Urinary bladder (tissue), 4 donors: ENCODE data around the gene TRIM63. TPM values are rescaled to one million over a fixed set of nuclear protein-coding genes. Genes with fewer than 3 reads are reported as not detected.
A peak's percentile ranks its signal among the peaks of the same experiment; 100 is the strongest.
"Not testable (repeated sequence)": the region's sequence is repeated elsewhere in the genome, so short reads cannot be mapped to it uniquely, and the experiment has no call there.

Experiments
- DNase-seq: peaks from one replicate; pipeline ENCODE4 v3.0.0-alpha.2; 2015; ENCODE audit errors: extremely low spot score
- H3K27ac ChIP-seq: one replicate; pipeline ENCODE4 v1.5.1; 2013; ENCODE audit warnings: low read depth, mild to moderate bottlenecking, moderate library complexity
- H3K36me3 ChIP-seq: one replicate; pipeline ENCODE4 v1.6.1; 2013; ENCODE audit warnings: mild to moderate bottlenecking, moderate library complexity; ENCODE audit not compliant: insufficient read depth
- H3K4me1 ChIP-seq: one replicate; pipeline ENCODE4 v1.6.1; 2013; ENCODE audit warnings: mild to moderate bottlenecking, moderate library complexity; ENCODE audit not compliant: insufficient read depth
- H3K4me3 ChIP-seq: one replicate; pipeline ENCODE4 v1.5.1; 2013; ENCODE audit warnings: low read depth, low read length
- WGBS: extraction: QIAGEN DNeasy Blood & Tissue Kit; methylation state at CpG from one replicate; pipeline ENCODE4 v1.1.7; 2013; 5-methylcytosine and 5-hydroxymethylcytosine counted together
- polyA plus RNA-seq: library from polyadenylated mRNA; stranded (reverse); fragments of 200-250 nt; gene quantifications from one replicate; pipeline ENCODE4 v1.2.3, GENCODE V29; 2013
- total RNA-seq: library from RNA; depleted of rRNA; stranded (reverse); fragments of >200 nt; gene quantifications from one replicate; pipeline ENCODE4 v1.2.3, GENCODE V29; 2014
- donor health status: healthy with polysubstance abuse.
- donor health status: healthy.

The TRIM63 gene
- total RNA-seq, result 1.8 TPM
- polyA plus RNA-seq, result 10.2 TPM

DNA sequence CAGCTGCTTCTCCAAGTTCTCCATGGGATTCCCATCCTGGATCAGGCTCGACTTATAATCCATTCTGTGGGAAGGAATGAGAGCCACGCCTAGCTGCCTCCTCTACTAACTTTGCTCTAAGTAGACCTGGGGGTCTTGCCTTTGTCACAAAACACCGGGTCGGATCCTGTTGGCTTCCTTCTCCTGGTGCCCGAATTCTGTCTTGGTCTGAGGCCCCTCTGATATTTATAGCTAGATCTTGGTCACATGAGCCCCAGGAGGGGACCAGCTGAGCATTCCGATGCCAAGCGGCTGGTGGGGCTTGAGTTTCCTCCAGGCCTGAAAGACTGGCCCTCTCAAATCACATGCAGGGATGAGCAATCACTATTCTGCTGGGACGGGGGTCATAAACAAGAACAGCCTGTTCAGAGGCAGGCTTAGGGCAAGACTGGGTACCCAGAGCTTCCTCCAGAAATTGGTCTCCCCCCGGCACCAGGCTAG is at the start of gene TRIM63:
Gene TRIM63, minus strand, starts transcription at position 199 of the 480 bp plus-strand sequence. Its CDS starts 136 bp downstream, at position 63.
- no peak within 1 kb of the TSS for H3K4me3 ChIP-seq
- DNase-seq, result no peak
- no peak within 1 kb of the TSS for H3K27ac ChIP-seq
- H3K4me1 ChIP-seq, result no peaks in the 10 kb centered on the region
- WGBS, result 29% methylated on average over 9 of the region's 9 CpGs
- H3K36me3 ChIP-seq, result no peaks in the 10 kb centered on the region

DNA sequence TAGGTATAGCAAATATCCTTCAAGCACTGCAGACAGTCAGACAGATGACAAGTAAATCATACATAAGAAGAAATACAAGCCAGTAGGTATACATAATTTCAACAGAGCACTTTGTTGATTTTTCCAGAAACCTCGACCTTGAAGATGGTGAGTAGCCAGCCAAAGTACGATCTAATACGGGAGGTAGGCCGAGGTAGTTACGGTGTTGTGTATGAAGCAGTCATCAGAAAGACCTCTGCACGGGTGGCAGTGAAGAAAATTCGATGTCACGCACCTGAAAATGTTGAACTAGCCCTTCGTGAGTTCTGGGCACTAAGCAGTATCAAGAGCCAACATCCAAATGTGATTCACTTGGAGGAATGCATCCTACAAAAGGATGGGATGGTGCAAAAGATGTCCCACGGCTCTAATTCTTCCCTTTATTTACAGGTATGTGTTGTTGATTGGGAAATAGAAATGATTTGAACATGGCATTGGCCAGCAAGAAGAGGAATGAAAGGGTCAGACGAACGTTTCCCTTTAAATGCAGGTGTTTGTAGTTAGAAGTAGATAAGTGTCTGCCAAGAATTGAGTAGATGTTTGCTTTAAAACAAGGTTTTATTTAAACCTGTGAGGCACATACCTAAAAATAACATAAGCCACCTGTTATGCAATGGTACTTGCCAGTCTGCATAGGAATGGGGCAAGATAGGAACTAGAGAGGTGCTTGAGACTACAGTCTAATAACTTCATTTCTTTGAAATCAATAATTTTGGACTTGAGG is 46.9 kb upstream of the TRIM63 start:
- H3K4me3 ChIP-seq, result no peak overlapping the region
- H3K4me1 ChIP-seq, result peaks cover 2% of the 10 kb centered on the region
- H3K36me3 ChIP-seq, result no peaks in the 10 kb centered on the region
- WGBS, result 85% methylated on average over 12 of the region's 12 CpGs
- no peak overlapping the region for H3K27ac ChIP-seq
- DNase-seq, result no peak

DNA sequence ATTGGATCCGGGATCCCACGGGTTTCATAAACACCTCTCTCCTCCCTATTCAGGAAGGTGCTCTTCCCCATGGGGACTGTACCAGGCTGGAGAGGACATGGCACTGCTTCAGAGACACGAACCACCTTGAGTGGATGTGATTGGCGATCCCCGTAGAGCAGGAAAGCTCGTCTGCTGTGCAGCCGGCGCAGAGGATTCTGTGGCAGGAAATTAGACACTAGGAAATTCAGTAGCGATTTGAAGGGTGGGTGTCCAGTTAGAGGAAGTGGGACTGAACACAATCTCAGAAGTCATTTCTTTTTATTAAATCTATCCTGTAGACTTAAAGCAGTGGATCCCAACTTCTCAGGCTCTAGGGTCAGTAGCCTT is 45.0 kb upstream of the TRIM63 start:
- Histone ChIP-seq H3K4me1 (peaks cover 2% of the 10 kb centered on the region), H3K36me3 (no peaks in the 10 kb centered on the region), H3K27ac (peak overlapping the region; percentile 30), H3K4me3 (peak overlapping the region; percentile 85)
- 2% methylated on average over 9 of the region's 9 CpGs for WGBS
- no peak for DNase-seq

DNA sequence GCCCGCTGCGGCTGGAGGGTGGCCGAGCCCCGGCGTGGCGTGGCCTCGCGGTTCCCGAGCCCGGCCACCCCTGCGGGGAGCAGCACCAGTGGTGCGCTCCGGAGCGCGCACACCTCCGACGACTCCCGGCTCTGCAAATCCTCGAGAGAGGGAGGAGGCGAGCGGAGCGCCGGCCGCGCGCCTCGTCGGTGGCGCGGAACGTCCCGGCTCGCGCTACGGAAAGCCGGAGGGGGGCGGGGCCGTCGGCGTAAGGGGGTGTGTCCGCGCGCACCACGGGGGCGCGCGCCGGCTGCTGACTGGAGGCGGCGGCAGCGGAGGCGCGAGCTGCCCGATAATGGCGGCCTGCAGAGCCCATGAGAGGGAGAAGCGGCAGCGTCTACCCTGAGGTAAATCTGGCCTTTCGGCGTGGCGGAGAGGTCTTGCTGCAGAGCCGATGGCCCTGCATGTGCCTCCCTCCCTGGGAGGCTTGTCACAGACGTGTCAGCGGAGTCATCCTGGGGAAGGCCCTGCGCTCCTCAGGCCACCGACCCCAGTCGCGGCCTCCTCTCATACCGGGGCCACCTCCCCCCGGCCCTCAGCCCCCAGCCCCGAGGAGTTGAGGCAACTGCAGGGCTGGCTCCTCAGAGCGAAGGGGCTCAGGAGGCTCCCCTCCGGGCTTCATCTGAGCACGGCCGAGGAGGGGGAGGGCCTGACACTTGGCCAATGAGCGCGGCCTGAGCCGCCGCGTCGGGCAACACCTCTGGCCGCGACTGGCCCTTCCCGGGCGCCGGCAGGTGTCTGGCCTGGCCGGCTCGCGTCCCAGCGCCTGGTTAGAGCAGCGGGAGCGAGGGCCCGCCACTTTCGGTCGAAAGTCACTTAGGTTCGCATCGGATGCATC is 44.3 kb upstream of the TRIM63 start, which contains the start of gene PDIK1L:
Gene PDIK1L, plus strand, starts transcription at position 295 of the 877 bp plus-strand sequence. CDS start 2,485 bp downstream, outside the sequence.
- DNase-seq, result peak; percentile 76
- Histone ChIP-seq H3K27ac (peak within 1 kb of the TSS; percentile 89), H3K4me3 (peak within 1 kb of the TSS; percentile 85), H3K4me1 (peaks cover 2% of the 10 kb centered on the region), H3K36me3 (no peaks in the 10 kb centered on the region)
- WGBS, result under 1% methylated on average over 96 of the region's 96 CpGs

DNA sequence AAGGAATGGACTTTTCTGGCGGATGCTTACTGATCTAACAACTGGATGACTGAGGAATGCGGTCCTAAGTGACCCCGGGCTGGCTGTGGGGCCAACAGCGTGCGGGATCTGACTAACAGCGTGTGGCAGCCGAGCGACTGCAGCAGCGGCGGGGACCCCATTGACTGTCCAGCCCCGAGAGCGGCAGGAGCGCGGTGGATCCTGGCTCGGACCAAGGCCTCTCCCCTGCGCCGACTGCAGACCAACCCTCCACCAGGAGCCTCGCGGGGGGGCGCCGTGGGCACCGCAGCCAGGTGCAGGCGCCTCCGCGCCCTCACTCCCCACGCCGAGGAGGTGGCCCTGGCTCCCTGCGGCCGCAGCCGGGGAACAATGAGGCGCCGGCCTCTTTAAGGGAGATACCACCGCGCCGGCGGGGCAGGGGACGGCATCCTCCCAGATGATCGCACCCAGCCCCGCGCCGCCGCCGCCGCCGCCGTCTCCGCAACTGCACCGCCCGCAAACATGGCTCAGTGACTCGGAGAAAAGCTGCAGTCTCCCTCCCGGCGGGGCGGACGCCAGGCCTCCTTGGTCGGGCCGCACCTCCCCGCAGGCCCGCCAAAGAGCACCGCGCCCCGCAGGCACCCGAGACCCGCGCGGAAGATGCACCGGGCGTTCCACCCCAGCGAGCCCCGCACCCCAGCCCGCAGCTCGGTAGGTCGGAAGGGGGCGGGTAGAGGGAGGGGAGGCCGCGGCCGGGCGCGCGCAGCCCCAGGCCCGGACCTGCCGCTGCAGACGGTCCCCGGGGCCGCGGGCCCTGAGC is 43.5 kb upstream of the TRIM63 start:
- no peaks in the 10 kb centered on the region for H3K36me3 ChIP-seq
- peak overlapping the region; percentile 85 for H3K4me3 ChIP-seq
- under 1% methylated on average over 85 of the region's 85 CpGs for WGBS
- peaks cover 2% of the 10 kb centered on the region for H3K4me1 ChIP-seq
- no peak for DNase-seq
- H3K27ac ChIP-seq, result peak overlapping the region; percentile 88

DNA sequence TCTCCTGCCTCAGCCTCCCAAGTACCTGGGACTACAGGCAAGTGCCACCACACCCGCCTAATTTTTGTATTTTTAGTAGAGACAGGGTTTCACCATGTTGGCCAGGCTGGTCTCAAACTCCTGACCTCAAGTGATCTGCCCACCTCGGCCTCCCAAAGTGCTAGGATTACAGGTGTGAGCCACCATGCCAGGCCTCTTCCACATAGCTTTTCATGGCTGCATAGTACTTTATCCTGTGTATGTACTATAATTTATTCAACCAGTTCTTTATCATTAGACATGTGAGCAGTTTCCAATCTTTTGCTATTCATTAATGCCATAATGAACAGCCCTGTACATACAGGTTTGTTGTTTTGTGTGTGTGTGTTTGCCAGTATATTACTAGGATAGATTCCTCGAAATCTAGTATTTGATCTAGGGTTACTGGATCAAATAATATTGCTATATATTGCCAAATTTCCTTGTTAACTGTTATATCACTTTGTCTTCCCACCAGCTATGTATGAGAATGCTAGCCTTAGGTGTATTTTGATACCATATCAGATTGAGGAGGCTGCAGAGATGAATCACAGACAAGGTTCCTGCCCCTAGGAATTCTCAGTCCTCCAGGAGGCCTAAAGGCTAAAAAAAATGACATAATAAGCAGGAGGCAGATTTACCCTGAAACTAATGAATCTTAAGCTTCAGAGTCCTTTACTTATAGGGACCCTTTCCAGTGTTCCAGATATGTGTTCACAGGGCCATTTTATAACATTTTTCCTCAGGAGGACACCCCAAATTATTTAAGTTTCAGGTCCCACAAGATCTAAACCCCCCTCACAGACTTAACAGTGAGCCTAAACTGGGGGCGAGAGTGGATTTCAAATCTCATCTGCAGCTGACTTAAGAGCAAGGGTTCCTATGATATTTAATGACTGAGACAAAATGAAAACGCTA is 42.1 kb upstream of the TRIM63 start:
- DNase-seq, result no peak
- Histone ChIP-seq H3K4me1 (peaks cover 2% of the 10 kb centered on the region), H3K36me3 (no peaks in the 10 kb centered on the region), H3K27ac (no peak overlapping the region), H3K4me3 (no peak overlapping the region)
- 89% methylated on average over 5 of the region's 5 CpGs for WGBS

DNA sequence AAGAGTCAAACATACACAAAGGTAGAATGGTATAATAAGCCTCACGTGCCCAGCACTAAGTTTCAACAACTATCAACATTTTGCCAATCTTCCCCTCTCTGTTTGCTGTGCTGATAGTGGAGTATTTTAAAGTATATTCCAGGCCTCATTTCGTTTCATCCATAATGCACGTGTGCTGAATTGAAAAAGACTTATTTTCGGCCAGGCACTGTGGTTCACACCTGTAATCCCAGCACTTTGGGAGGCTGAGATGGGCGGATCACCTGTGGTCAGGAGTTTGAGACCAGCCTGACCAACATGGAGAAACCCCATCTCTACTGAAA is 37.8 kb upstream of the TRIM63 start:
- WGBS, result 41% methylated on average over 5 of the region's 5 CpGs
- not testable (repeated sequence) for H3K27ac ChIP-seq, H3K36me3 ChIP-seq, DNase-seq, H3K4me1 ChIP-seq, H3K4me3 ChIP-seq

DNA sequence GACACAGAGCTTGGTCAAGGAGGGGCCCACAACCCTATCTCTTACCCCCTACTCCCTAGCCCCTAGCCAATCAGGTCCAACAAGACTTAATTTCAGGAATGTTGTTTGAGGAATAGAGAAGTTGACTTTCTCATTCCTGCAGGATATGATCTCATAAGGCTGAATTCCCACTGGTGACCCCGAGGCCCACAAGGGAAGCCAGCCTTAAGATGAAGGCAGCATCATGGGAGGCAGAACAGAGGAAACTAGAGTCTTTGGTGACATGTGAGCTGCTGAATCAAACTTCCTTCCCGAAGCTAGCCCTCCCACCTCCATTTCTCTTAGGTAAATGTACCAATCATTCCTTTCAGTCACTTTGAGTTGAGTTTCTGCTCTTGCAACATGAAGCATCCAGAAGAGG is 35.1 kb upstream of the TRIM63 start:
- DNase-seq, result no peak
- no peak overlapping the region for H3K4me3 ChIP-seq
- WGBS, result 52% methylated on average over 2 of the region's 2 CpGs
- H3K36me3 ChIP-seq, result no peaks in the 10 kb centered on the region
- no peak overlapping the region for H3K27ac ChIP-seq
- H3K4me1 ChIP-seq, result no peaks in the 10 kb centered on the region

DNA sequence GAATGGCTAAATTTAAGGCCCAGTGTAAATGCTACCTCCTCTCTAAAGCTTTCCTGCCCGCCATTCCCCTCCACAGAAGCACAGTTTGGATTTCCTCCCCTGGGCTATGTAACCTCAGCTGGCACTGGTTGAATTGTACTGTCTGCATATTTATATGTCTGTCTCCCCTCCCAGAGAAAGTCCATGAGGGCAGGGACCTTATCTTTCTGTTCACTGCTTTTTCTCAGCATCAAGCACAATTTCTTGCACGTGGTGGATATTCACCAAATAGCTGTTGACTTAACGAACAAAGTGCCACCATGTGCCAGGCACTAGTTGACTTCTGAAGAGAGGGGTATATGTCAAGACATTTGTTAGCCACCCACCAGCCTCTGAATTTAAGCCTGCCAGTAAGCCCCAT is 34.7 kb upstream of the TRIM63 start:
- Histone ChIP-seq H3K27ac (no peak overlapping the region), H3K4me1 (no peaks in the 10 kb centered on the region), H3K36me3 (no peaks in the 10 kb centered on the region), H3K4me3 (no peak overlapping the region)
- WGBS, result 74% methylated on average over 3 of the region's 3 CpGs
- DNase-seq, result no peak

DNA sequence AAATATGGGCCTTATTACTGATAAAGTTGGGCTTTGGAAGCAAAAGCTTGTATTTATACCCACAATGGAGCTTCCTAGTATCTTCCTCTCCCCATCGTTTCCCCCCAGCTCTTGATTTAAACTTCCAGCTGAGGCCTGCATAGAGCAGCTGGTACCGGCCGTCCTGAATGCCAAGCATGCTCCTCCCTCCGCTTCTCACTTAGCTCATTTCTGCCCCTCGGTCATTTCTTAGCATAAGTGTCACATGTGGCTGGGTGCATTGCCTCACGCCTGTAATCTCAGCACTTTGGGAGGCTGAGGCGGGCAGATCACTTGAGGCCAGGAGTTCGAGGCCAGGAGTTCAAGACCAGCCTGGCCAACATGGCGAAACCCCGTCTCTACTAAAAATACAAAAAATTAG is 32.8 kb upstream of the TRIM63 start:
- H3K4me1 ChIP-seq, DNase-seq: not testable (repeated sequence)
- 77% methylated on average over 10 of the region's 10 CpGs for WGBS

DNA sequence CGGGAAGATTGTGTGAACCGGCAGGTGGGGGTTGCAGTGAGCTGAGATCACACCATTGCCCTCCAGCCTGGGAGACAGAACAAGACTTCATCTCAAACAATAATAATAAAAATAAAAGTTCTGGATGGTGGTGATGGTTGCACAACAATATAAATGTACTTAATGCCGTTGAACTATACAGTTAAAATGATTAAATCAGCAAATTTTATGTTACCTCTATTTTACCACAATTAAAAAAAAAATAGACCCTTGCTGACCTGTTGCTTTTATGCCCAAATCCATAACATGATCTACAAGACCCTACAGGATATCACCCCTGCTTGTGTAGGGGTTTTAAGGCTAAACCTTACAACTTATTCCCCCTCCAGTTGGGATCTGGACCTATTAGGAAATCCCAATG is 32.4 kb upstream of the TRIM63 start:
- Histone ChIP-seq H3K36me3 (no peaks in the 10 kb centered on the region), H3K27ac (no peak overlapping the region), H3K4me3 (no peak overlapping the region), H3K4me1 (no peaks in the 10 kb centered on the region)
- WGBS, result 86% methylated on average over 3 of the region's 3 CpGs
- DNase-seq, result no peak

More for the DNA sequence above, 32.8 kb upstream of the TRIM63 start:
- H3K27ac ChIP-seq, H3K36me3 ChIP-seq, H3K4me3 ChIP-seq: not testable (repeated sequence)

DNA sequence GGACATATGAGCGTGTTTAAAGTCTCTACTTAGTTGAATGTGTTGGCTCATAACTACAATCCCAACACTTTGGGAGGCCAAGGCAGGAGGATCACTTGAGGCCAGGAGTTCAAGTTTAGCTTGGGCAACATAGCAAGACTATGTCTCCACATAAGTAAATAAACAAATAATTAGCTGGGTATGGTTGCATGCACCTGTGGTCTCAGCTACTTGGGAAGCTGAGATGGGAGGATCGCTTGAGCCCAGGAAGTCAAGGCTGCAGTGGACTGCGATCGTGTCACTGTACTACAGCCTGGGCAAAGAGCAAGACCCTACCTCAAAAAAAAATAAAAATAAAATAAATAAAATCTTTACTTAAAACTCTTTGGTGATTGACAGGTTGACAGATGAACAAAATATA is 31.2 kb upstream of the TRIM63 start:
- WGBS, result 96% methylated on average over 4 of the region's 4 CpGs

More for the DNA sequence above, 31.2 kb upstream of the TRIM63 start:
- Histone ChIP-seq H3K4me3 (no peak overlapping the region), H3K4me1 (no peaks in the 10 kb centered on the region), H3K36me3 (no peaks in the 10 kb centered on the region), H3K27ac (no peak overlapping the region)
- DNase-seq, result no peak
